AG08395 (cell line): ENCODE measurements around the gene DNAAF8.
A peak's percentile ranks its signal among the peaks of the same experiment; 100 is the strongest.

Source experiments
- DNase-seq: peaks from one replicate; pipeline ENCODE4 v3.0.0; 2012; ENCODE audit warnings: mixed read lengths, low spot score

DNAAF8 gene

GRCh38 chr16:4752351-4753100 is 18.2 kb downstream of the DNAAF8 start:
- no peak for DNase-seq

- no peak for DNase-seq
Measured at GRCh38 chr16:4753227-4753626, 18.9 kb downstream of the DNAAF8 start.

DNA sequence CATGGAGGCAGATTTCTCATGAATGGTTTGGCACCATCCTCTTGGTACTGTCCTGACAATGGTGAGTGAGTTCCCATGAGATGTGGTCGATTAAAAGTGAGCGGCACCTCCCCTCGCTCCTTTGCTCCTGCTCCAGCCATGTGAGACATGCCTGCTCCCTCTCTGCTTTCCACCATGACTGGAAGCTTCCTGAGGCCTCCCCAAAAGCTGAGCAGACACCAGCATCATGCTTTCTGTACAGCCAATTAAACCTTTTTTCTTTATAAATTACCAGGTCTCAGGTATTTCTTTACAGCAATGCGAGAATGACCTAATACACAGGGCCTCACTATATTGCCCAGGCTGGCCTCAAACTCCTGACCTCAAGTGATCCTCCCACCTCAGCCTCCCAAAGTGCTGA is 20.5 kb downstream of the DNAAF8 start:
- no peak for DNase-seq

DNA sequence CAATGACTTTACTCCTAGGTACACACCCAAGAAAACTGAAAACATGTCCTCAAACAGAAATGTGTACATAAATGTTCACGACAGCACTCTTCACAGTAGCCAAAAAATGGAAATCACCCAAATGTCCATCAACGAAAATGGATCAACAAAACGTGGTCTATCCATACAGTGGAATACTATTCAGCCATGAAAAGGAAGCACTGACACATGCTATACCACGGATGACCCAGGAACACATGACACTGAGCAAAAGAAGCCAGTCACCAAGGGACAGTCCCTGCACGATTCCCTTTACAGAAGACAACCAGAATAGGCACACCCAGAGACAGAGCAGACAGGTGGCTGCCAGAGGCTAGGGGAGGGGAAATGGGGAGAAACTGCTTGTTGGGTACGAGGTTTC is 21.4 kb downstream of the DNAAF8 start:
- no peak for DNase-seq

GRCh38 chr16:4760221-4760910 is 26.0 kb downstream of the DNAAF8 start:
- DNase-seq, result no peak

DNA sequence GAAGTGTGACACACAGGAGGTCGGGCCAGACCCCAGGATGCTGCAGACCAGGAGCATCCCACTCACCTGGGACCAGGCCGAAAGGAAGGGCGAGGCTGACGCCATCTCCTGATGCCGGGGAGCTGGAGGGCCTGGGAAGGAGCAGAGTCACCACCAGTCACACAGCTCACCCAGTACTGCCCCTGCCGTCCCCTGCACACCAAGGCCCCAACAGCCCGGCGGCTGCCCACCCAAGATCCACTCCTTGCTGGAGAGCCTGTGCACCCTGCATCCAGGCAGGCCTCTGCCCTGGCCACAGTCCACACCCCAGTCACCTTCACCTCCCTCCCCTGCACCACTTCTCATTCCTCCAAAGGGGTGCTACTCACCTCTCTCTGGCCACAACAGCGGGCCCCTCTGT is 27.9 kb downstream of the DNAAF8 start:
- no peak for DNase-seq

DNA sequence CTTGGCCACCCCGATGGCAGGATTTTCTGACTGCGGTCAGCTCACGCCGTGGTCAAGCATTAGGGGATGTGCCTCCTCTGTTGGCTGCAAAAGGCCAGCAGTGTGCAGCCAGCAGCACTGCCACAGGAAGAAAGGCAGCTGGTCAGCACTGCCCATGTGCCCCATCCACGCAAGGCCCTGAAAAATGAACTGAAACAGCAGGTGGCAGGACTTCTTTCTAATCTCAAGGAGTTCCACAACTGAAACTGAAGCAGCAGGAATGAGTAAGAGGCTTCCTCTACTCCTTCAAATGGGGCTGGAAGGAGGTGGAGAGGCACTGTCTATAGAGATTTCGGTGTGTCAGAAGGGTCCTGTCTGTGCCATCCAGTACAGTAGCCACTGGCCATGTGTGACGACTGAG is 29.5 kb downstream of the DNAAF8 start:
- no peak for DNase-seq

DNA sequence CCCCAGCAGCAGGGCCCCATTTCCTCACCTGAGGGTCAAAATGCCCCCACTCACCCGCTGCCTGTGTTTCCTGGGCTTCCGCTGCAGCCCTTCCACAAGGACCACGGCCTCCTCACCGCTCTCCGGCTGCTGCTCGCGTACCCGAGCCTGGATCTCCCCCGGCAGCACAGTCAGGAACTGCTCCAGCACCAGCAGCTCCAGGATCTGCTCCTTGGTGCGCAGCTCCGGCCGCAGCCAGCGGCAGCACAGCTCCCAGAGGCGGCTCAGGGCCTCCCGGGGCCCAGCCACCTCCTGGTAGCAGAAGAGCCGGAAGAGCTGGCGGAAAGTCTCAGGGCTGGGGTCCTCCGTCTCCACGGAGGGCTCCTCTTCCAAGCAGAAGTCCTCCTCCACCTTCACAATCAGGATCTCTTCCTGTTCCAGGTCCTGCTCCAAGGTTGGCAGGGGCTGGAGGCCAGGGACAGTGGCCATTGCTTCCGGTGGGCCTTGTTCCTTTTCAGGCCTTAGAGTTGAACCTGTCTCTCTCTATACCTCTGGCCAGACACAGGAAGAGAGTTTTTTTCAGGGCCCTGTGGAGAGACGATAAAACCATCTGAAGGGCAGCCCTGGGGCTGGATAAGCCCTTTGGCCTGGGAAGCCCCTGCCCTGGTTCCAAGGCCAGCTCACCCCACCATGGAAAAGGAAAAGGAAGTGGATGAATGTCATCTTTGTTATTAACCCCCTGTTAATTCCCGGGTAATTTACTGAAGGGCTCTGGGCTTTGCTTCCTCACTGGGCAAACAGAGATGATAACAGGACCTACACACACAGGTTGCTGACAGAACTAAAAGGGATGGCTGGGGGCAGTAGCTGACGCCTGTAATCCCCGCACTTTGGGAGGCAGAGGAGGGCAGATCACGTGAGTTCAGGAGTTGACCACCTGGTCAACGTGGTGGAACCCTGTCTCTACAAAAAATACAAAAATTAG is 31.5 kb downstream of the DNAAF8 start:
- no peak for DNase-seq

DNA sequence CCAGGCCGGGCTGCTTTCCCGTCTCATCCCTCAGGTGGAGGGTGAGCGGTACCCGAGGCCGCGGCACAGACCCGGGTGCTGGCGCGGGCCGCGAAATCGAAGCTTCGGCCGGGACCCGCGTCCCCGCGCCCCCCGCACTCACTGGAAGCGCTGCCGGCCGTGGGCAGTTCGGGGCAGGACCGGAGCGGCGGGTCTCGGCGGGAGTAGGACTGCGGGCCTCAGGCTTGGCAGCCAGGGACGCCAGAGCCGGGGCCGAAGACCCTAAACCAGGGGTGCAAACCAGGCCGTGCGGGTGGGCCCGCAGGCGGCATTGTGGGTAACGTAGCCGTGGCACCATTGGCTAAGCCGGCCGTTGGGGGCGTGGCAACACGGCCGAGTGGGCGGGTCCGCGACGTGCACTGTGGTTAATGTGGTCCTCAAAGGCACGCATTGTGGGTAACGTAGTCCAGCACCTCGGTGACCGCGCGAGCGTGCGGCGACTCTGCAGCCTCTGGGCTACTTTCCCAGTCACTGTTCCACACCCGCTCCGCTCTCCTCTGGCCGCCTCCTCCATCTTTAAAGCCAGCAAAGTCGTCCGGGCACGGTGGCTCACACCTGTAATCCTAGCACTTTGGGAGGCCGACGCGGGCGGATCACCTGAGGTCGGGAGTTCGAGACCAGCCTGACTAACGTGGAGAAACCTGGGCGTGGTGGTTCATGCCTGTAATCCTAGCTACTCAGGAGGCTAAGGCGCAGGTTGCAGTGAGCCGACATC is 32.7 kb downstream of the DNAAF8 start, which contains the start of gene ZNF500:
Gene ZNF500, minus strand, starts transcription at position 288 of the 754 bp plus-strand sequence. CDS start 1,184 bp downstream, outside the sequence.
- DNase-seq, result peak; percentile 98

DNA sequence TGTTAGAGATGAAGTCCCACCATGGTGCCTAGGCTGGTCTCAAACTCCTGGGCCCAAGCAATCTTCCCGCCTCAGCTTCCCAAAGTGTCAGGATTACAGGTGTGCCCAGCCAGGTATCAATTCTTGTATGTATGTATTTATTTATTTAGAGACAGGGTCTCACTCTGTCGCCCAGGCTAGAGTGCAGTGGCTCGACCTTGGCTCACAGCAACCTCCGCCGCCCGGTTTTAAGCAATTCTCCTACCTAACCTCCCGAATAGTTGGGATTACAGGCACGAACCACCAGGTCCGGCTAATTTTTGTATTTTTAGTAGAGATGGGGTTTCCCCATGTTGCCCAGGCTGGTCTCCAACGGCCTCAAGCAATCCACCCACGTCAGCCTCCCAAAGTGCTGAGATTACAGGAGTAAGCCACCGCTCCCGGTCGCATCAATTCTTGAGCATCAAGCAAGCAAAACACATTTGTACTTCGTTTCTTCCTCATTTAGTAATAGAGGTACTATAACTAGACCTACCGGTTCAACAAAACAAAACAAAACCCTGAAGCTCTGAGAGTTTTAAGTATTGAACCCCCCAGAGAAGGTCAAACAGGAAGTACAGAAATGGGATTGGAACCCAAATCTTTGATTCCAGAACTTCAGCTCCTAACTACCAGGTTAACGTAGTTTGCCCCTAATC is 33.7 kb downstream of the DNAAF8 start:
- DNase-seq, result no peak

- peak; percentile 99 for DNase-seq
Measured at GRCh38 chr16:4768549-4769305, 34.4 kb downstream of the DNAAF8 start.

DNA sequence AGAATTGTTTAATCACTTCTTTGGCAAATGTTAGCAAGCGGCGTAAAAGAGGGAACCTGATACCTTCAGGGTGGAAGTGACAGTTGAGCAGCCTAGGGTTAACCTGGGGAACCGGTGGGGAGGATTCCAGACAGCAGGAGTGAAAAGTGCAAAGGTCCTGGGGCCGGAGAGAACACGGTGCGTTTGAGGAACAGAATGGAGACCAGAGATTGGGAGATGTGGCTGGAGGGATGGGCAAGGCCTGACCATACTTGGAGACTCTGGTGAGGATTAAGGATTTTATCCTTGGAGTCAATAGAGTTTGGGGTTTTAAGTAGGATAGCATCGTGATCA is 34.9 kb downstream of the DNAAF8 start:
- DNase-seq, result no peak

DNA sequence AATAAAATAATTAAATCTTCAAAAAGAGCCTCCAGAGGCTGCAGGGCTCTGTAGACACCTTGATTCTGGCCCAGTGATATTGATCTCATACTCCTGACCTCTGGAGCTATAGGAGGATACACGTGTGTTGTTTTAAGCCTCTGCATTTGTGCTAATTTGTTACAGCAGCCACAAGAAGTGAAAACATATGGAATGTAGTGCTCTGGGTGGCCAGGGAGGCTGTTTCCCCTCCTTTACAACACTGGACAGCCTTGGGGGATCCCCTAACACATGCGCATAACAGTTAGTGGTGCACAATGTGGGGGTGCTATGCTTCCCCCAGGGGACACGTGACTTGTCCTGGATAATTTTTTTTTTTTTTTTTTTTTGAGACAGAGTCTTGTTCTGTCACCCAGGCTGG is 37.3 kb downstream of the DNAAF8 start:
- no peak for DNase-seq

GRCh38 chr16:4772351-4772750 is 38.0 kb downstream of the DNAAF8 start:
- DNase-seq, result no peak

DNA sequence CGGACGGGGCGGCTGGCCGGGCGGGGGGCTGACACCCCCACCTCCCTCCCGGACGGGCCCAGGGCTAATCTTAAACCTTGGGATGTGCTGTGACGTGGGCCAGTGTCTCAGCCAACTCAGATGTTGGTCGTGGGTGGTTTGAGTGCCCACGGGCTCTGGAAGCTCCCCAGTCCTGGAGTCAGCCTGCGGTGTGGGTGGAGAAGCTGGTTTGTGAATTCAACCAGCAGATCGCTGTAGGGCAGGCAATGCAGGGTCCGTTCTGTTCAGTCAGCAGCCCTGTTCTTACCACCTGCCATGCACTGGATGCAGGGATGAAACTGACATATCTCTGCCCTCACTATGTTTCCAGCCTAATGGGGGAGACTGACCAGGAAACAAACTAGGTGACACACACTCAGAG is 40.7 kb downstream of the DNAAF8 start:
- DNase-seq, result no peak

- no peak for DNase-seq
Measured at GRCh38 chr16:4776141-4776705, 41.9 kb downstream of the DNAAF8 start.

DNA sequence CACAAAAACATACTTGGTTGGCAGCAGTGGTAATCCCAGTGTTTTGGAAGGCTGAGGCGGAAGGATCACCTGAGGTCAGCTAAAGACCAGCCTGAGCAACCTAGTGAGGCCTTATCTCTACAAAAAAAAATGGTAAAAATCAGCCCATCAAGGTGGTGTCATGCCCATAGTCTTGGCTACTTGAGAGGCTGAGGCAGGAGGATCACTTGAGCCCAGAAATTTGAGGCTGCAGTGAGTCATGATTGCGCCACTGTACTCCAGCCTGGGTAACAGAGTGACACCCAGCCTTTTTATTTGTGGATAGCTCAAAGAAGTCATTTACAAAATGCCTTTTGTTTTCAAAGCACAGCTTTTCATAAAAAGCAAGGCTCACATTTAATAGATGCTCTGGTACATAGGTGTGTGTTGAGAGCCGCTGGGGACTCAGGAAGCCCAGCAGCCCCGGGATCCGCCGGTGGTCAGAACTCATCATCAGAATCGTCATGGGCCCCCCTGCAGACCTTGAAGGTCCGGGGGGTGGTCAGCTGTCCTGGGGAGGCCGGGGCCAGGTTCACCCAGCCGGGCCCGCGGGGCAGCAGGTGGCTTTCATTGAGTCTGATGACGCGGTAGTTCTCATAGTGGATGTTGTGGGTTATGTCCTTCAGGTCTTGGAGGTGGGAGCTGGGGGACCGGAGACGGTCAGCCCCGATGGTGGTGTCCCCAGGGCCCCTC is 43.2 kb downstream of the DNAAF8 start:
- no peak for DNase-seq

DNA sequence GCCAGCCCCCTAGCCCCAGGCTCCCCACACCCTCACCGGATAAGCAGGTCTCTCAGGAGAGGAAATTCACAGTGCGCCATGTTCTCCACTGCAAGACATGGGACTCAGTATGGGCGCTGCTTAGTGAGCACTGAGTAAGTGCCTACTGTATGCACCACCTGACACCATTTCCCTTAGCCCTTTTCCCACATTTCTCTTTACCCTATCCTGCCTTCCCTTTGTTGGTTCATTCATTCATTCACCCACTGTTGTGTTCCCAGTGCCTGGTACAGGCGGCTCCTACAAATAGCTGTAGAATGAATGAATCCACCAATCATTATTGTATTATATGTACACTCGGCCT is 43.7 kb downstream of the DNAAF8 start:
- DNase-seq, result no peak

DNA sequence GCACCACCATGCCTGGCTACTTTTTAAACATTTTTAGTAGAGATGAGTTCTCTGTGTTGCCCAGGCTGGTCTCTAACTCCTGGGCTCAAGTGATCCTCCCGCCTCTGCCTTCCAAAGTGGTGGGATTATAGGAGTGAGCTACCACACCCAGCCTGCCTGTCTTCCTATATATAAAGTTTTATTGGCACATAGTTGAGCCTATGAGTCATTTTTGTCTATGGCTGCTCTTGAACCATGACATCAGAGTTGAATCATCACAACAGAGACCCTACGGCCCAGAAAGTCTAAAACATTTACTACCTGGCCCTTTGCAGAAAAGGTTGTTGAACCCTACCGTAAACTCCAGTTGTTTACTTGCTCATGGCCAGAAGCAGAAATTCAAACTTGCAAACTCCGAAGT is 45.9 kb downstream of the DNAAF8 start:
- DNase-seq, result no peak
